ENCODE measurements around the gene SERTAD2.

SERTAD2 gene

GRCh38 chr2:64586054-64586453, 67.7 kb downstream of the SERTAD2 start:
- TF ChIP-seq CTCF (IDR thresholded peaks at IDR 0.05; ENCODE audit: low read depth, low read length) = no peak

GRCh38 chr2:64582774-64583340, 70.9 kb downstream of the SERTAD2 start:
- no peak overlapping the region for H3K4me3 ChIP-seq (ENCODE audit: low read depth, low read length)
- TF ChIP-seq CTCF (IDR thresholded peaks at IDR 0.05; ENCODE audit: low read depth, low read length) = no peak

More at GRCh38 chr2:64586054-64586453, 67.7 kb downstream of the SERTAD2 start:
- H3K4me3 ChIP-seq (ENCODE audit: low read depth, low read length) = no peak overlapping the region

GRCh38 chr2:64581777-64582539, 71.8 kb downstream of the SERTAD2 start:
- H3K4me3 ChIP-seq (ENCODE audit: low read depth, low read length) = no peak overlapping the region
- TF ChIP-seq CTCF (IDR thresholded peaks at IDR 0.05; ENCODE audit: low read depth, low read length) = no peak

Data from WI38 (cell line).